Activated T-helper 2 cell treated with anti-CD3 and anti-CD28 coated beads, Interferon-gamma antibody, Interleukin-2, Interleukin-4, amounts not matched to agents 10 μg/mL and 5 μg/mL and 100 μg/mL, durations not matched to agents 14 hours and 24 hours and 36 hours (primary cell): ENCODE results near the gene LHX4. TPM values are rescaled to one million over a fixed set of nuclear protein-coding genes. Genes with fewer than 3 reads are reported as not detected.

Source experiments
- DNase-seq: peaks from one replicate; pipeline ENCODE4 v3.0.0; 2021; ENCODE audit warnings: low spot score
- H3K27ac Mint-ChIP-seq: one replicate; pipeline ENCODE4 v1.8.0; 2021; ENCODE audit warnings: mixed read lengths
- H3K27me3 Mint-ChIP-seq: one replicate; pipeline ENCODE4 v1.8.0; 2021; ENCODE audit warnings: low read depth, mixed read lengths
- H3K36me3 Mint-ChIP-seq: one replicate; pipeline ENCODE4 v1.8.0; 2021; ENCODE audit warnings: low read depth, mixed read lengths
- H3K4me1 Mint-ChIP-seq: one replicate; pipeline ENCODE4 v1.8.0; 2021; ENCODE audit warnings: low read depth, mixed read lengths
- H3K4me3 Mint-ChIP-seq: one replicate; pipeline ENCODE4 v1.8.0; 2021; ENCODE audit warnings: low read depth, mild to moderate bottlenecking, moderate library complexity, mixed read lengths
- H3K9me3 Mint-ChIP-seq: one replicate; pipeline ENCODE4 v1.8.0; 2021; ENCODE audit warnings: mixed read lengths
- intact Hi-C: fragments of 100-400 bp; cut with micrococcal nuclease; formaldehyde crosslinking; loops from one replicate; pipeline ENCODE4 v1.15.1; 2023
- total RNA-seq: library from RNA; stranded (reverse); gene quantifications from 2 replicates; pipeline ENCODE4 v1.2.3, GENCODE V29; 2022

Gene LHX4
- total RNA-seq, 1 donor from 2014 or later, result not detected

- Mint-ChIP-seq H3K27me3 (no peaks in the 10 kb centered on the region), H3K4me1 (peaks cover 11% of the 10 kb centered on the region), H3K36me3 (peaks cover 5% of the 10 kb centered on the region), H3K9me3 (no peaks in the 10 kb centered on the region), H3K4me3 (no peak overlapping the region), H3K27ac (no peak overlapping the region)
- no peak for DNase-seq
- intact Hi-C loops, result no loop called here
Observed at GRCh38 chr1:180190091-180190490, 40.0 kb upstream of the LHX4 start.

- Mint-ChIP-seq H3K4me3 (no peak overlapping the region), H3K36me3 (peaks cover 5% of the 10 kb centered on the region)
Observed at GRCh38 chr1:180192172-180192571, 37.9 kb upstream of the LHX4 start.

GRCh38 chr1:180193141-180194047 lies 36.7 kb upstream of the LHX4 start:
- Mint-ChIP-seq H3K4me3 (no peak overlapping the region), H3K36me3 (peaks cover 5% of the 10 kb centered on the region)

More at GRCh38 chr1:180192172-180192571, 37.9 kb upstream of the LHX4 start:
- intact Hi-C loops, result no loop called here
- Mint-ChIP-seq H3K9me3 (no peaks in the 10 kb centered on the region), H3K27ac (peak overlapping the region; percentile 40), H3K27me3 (no peaks in the 10 kb centered on the region), H3K4me1 (peaks cover 11% of the 10 kb centered on the region)
- no peak for DNase-seq

GRCh38 chr1:180194048-180194425 lies 36.0 kb upstream of the LHX4 start:
- no peak overlapping the region for H3K27ac Mint-ChIP-seq
- H3K4me3 Mint-ChIP-seq, result no peak overlapping the region
- no peaks in the 10 kb centered on the region for H3K9me3 Mint-ChIP-seq
- no peaks in the 10 kb centered on the region for H3K27me3 Mint-ChIP-seq
- DNase-seq, result no peak
- intact Hi-C loops, result no loop called here
- peaks cover 11% of the 10 kb centered on the region for H3K4me1 Mint-ChIP-seq
- peaks cover 5% of the 10 kb centered on the region for H3K36me3 Mint-ChIP-seq

More at GRCh38 chr1:180193141-180194047, 36.7 kb upstream of the LHX4 start:
- Mint-ChIP-seq H3K27ac (no peak overlapping the region), H3K9me3 (no peaks in the 10 kb centered on the region), H3K27me3 (no peaks in the 10 kb centered on the region), H3K4me1 (peaks cover 11% of the 10 kb centered on the region)
- intact Hi-C loops, result no loop called here
- no peak for DNase-seq

- Mint-ChIP-seq H3K4me1 (peaks cover 11% of the 10 kb centered on the region), H3K27ac (no peak overlapping the region), H3K27me3 (no peaks in the 10 kb centered on the region), H3K4me3 (no peak overlapping the region), H3K9me3 (no peaks in the 10 kb centered on the region), H3K36me3 (peaks cover 5% of the 10 kb centered on the region)
- intact Hi-C loops, result no loop called here
- no peak for DNase-seq
Observed at GRCh38 chr1:180194546-180195207, 35.4 kb upstream of the LHX4 start.

- Mint-ChIP-seq H3K4me3 (no peak overlapping the region), H3K4me1 (peaks cover 11% of the 10 kb centered on the region), H3K27ac (no peak overlapping the region), H3K27me3 (no peaks in the 10 kb centered on the region), H3K9me3 (no peaks in the 10 kb centered on the region), H3K36me3 (peaks cover 5% of the 10 kb centered on the region)
- intact Hi-C loops, result no loop called here
- DNase-seq, result no peak
Observed at GRCh38 chr1:180195401-180195800, 34.7 kb upstream of the LHX4 start.

GRCh38 chr1:180195916-180196315 lies 34.1 kb upstream of the LHX4 start:
- no peak for DNase-seq

GRCh38 chr1:180196436-180197003 lies 33.5 kb upstream of the LHX4 start:
- no peak for DNase-seq
- H3K27ac Mint-ChIP-seq, result no peak overlapping the region
- no peaks in the 10 kb centered on the region for H3K27me3 Mint-ChIP-seq
- no peaks in the 10 kb centered on the region for H3K36me3 Mint-ChIP-seq
- H3K9me3 Mint-ChIP-seq, result no peaks in the 10 kb centered on the region
- no peak overlapping the region for H3K4me3 Mint-ChIP-seq
- intact Hi-C loops, result no loop called here
- peaks cover 9% of the 10 kb centered on the region for H3K4me1 Mint-ChIP-seq

More at GRCh38 chr1:180195916-180196315, 34.1 kb upstream of the LHX4 start:
- Mint-ChIP-seq H3K27ac (no peak overlapping the region), H3K9me3 (no peaks in the 10 kb centered on the region), H3K27me3 (no peaks in the 10 kb centered on the region), H3K4me1 (peaks cover 11% of the 10 kb centered on the region), H3K4me3 (no peak overlapping the region), H3K36me3 (peaks cover 5% of the 10 kb centered on the region)
- intact Hi-C loops, result no loop called here

- Mint-ChIP-seq H3K4me3 (no peak overlapping the region), H3K4me1 (peaks cover 2% of the 10 kb centered on the region), H3K27ac (no peak overlapping the region), H3K27me3 (no peaks in the 10 kb centered on the region), H3K36me3 (no peaks in the 10 kb centered on the region), H3K9me3 (no peaks in the 10 kb centered on the region)
- no peak for DNase-seq
- intact Hi-C loops, result no loop called here
Observed at GRCh38 chr1:180197231-180197630, 32.8 kb upstream of the LHX4 start.

GRCh38 chr1:180198196-180198595 lies 31.9 kb upstream of the LHX4 start:
- Mint-ChIP-seq H3K9me3 (no peaks in the 10 kb centered on the region), H3K27ac (no peak overlapping the region), H3K4me3 (no peak overlapping the region), H3K4me1 (no peaks in the 10 kb centered on the region), H3K36me3 (no peaks in the 10 kb centered on the region), H3K27me3 (no peaks in the 10 kb centered on the region)
- DNase-seq, result no peak
- intact Hi-C loops, result no loop called here

GRCh38 chr1:180198611-180199010 lies 31.5 kb upstream of the LHX4 start:
- no peak overlapping the region for H3K4me3 Mint-ChIP-seq
- no peak overlapping the region for H3K27ac Mint-ChIP-seq
- DNase-seq, result no peak
- no peaks in the 10 kb centered on the region for H3K27me3 Mint-ChIP-seq
- intact Hi-C loops, result no loop called here
- no peaks in the 10 kb centered on the region for H3K4me1 Mint-ChIP-seq
- no peaks in the 10 kb centered on the region for H3K9me3 Mint-ChIP-seq
- no peaks in the 10 kb centered on the region for H3K36me3 Mint-ChIP-seq

GRCh38 chr1:180199018-180199417 lies 31.0 kb upstream of the LHX4 start:
- no peak overlapping the region for H3K27ac Mint-ChIP-seq
- no peaks in the 10 kb centered on the region for H3K9me3 Mint-ChIP-seq
- no peak overlapping the region for H3K4me3 Mint-ChIP-seq
- no peaks in the 10 kb centered on the region for H3K4me1 Mint-ChIP-seq
- DNase-seq, result no peak
- no peaks in the 10 kb centered on the region for H3K27me3 Mint-ChIP-seq
- intact Hi-C loops, result no loop called here
- H3K36me3 Mint-ChIP-seq, result no peaks in the 10 kb centered on the region
